Measurements from ENCODE around the gene TTC24. TPM values are rescaled to one million over a fixed set of nuclear protein-coding genes. Genes with fewer than 3 reads are reported as not detected.
"Not testable (repeated sequence)": the region's sequence is repeated elsewhere in the genome, so short reads cannot be mapped to it uniquely, and the experiment has no call there.

The TTC24 gene
- total and polyA plus RNA-seq, 4 donors = 0.36 TPM; not detected in 3

GRCh38 chr1:156601892-156602291 is 22.4 kb downstream of the TTC24 start:
- no peaks in the 10 kb centered on the region for H3K27me3 ChIP-seq (ENCODE audit: control insufficient read depth in 1 of 2, insufficient read depth in 2 of 2, low read length in 1 of 2)
- ATAC-seq (ENCODE audit: low FRiP score) = no peak
- H3K9me3 ChIP-seq (ENCODE audit: control insufficient read depth, low read length) = no peaks in the 10 kb centered on the region
- DNase-seq = peak in 1 of 2 donors; percentile 45
- WGBS, 2 donors = 65 to 67% methylated on average over 12 of the region's 12 CpGs
- no peaks in the 10 kb centered on the region for H3K4me1 ChIP-seq (ENCODE audit: control insufficient read depth in 1 of 2, insufficient read depth in 2 of 2, low read length in 2 of 2)
- intact Hi-C loops (cut with DNase I) = loop anchor here in 1 of 2 donors (10.0 kb wide), 1 partner anchor 217 kb away; no protein-coding TSS in a partner anchor
- H3K4me3 ChIP-seq (ENCODE audit: low read length in 2 of 2) = peak overlapping the region; percentile 56
- peak overlapping the region in 1 of 2 donors; percentile 43 for H3K27ac ChIP-seq (ENCODE audit: low read depth in 1 of 2, low read length in 2 of 2)
- H3K36me3 ChIP-seq (ENCODE audit: control insufficient read depth in 1 of 2, insufficient read depth in 2 of 2, low read length in 1 of 2) = peaks cover 0 to 5% of the 10 kb centered on the region in 2 donors

- Histone ChIP-seq H3K27me3 (ENCODE audit: control insufficient read depth in 1 of 2, insufficient read depth in 2 of 2, low read length in 1 of 2) (no peaks in the 10 kb centered on the region), H3K9me3 (ENCODE audit: control insufficient read depth, low read length) (no peaks in the 10 kb centered on the region), H3K4me1 (ENCODE audit: control insufficient read depth in 1 of 2, insufficient read depth in 2 of 2, low read length in 2 of 2) (no peaks in the 10 kb centered on the region), H3K4me3 (ENCODE audit: low read length in 2 of 2) (no peak overlapping the region), H3K36me3 (ENCODE audit: control insufficient read depth in 1 of 2, insufficient read depth in 2 of 2, low read length in 1 of 2) (no peaks in the 10 kb centered on the region), H3K27ac (ENCODE audit: low read depth in 1 of 2, low read length in 2 of 2) (no peak overlapping the region)
- DNase-seq (no peak), ATAC-seq (ENCODE audit: low FRiP score) (no peak)
- WGBS, 2 donors = 29 to 35% methylated on average over 10 of the region's 10 CpGs
- intact Hi-C loops (cut with DNase I) = loop anchor here in 1 of 2 donors (10.0 kb wide), 1 partner anchor 218 kb away; no protein-coding TSS in a partner anchor
These were observed 23.1 kb downstream of the TTC24 start for GRCh38 chr1:156602557-156602993.

- not testable (repeated sequence) for H3K27me3 ChIP-seq (ENCODE audit: control insufficient read depth in 1 of 2, insufficient read depth in 2 of 2, low read length in 1 of 2); H3K4me3 ChIP-seq (ENCODE audit: low read length in 2 of 2); H3K4me1 ChIP-seq (ENCODE audit: control insufficient read depth in 1 of 2, insufficient read depth in 2 of 2, low read length in 2 of 2); ATAC-seq (ENCODE audit: low FRiP score); H3K27ac ChIP-seq (ENCODE audit: low read depth in 1 of 2, low read length in 2 of 2); H3K9me3 ChIP-seq (ENCODE audit: control insufficient read depth, low read length); H3K36me3 ChIP-seq (ENCODE audit: control insufficient read depth in 1 of 2, insufficient read depth in 2 of 2, low read length in 1 of 2); DNase-seq
- intact Hi-C loops (cut with DNase I) = loop anchor here in 1 of 2 donors (10.0 kb wide), 1 partner anchor 223 kb away; no protein-coding TSS in a partner anchor
- 81 to 82% methylated on average over 4 of the region's 4 CpGs for WGBS, 2 donors
These were observed 27.8 kb downstream of the TTC24 start for GRCh38 chr1:156607344-156607743.

GRCh38 chr1:156608036-156608674 is 28.6 kb downstream of the TTC24 start:
- no peak overlapping the region for H3K4me3 ChIP-seq (ENCODE audit: low read length in 2 of 2)
- peak in 1 of 2 donors; percentile 40 for DNase-seq
- H3K36me3 ChIP-seq (ENCODE audit: control insufficient read depth in 1 of 2, insufficient read depth in 2 of 2, low read length in 1 of 2) = no peaks in the 10 kb centered on the region
- H3K4me1 ChIP-seq (ENCODE audit: control insufficient read depth in 1 of 2, insufficient read depth in 2 of 2, low read length in 2 of 2) = no peaks in the 10 kb centered on the region
- WGBS, 2 donors = 29 to 31% methylated on average over 7 of the region's 7 CpGs
- peak; percentile 87 for ATAC-seq (ENCODE audit: low FRiP score)
- no peak overlapping the region for H3K27ac ChIP-seq (ENCODE audit: low read depth in 1 of 2, low read length in 2 of 2)
- intact Hi-C loops (cut with DNase I) = loop anchor here (2.0 to 10.0 kb wide), 4 partner anchors 23 to 223 kb away; no protein-coding TSS in a partner anchor
- H3K9me3 ChIP-seq (ENCODE audit: control insufficient read depth, low read length) = no peaks in the 10 kb centered on the region
- no peaks in the 10 kb centered on the region for H3K27me3 ChIP-seq (ENCODE audit: control insufficient read depth in 1 of 2, insufficient read depth in 2 of 2, low read length in 1 of 2)

- no peak overlapping the region for H3K27ac ChIP-seq (ENCODE audit: low read depth in 1 of 2, low read length in 2 of 2)
- DNase-seq = peak in 1 of 2 donors; percentile 61
- 43% methylated on average over 6 of the region's 6 CpGs for WGBS, 2 donors
- intact Hi-C loops (cut with DNase I) = loop anchor here (2.0 to 10.0 kb wide), 4 partner anchors 24 to 224 kb away; no protein-coding TSS in a partner anchor
- no peaks in the 10 kb centered on the region for H3K36me3 ChIP-seq (ENCODE audit: control insufficient read depth in 1 of 2, insufficient read depth in 2 of 2, low read length in 1 of 2)
- no peaks in the 10 kb centered on the region for H3K9me3 ChIP-seq (ENCODE audit: control insufficient read depth, low read length)
- H3K4me3 ChIP-seq (ENCODE audit: low read length in 2 of 2) = no peak overlapping the region
- no peak for ATAC-seq (ENCODE audit: low FRiP score)
- H3K4me1 ChIP-seq (ENCODE audit: control insufficient read depth in 1 of 2, insufficient read depth in 2 of 2, low read length in 2 of 2) = no peaks in the 10 kb centered on the region
- no peaks in the 10 kb centered on the region for H3K27me3 ChIP-seq (ENCODE audit: control insufficient read depth in 1 of 2, insufficient read depth in 2 of 2, low read length in 1 of 2)
These were observed 29.5 kb downstream of the TTC24 start for GRCh38 chr1:156608981-156609380.

GRCh38 chr1:156610072-156610471 is 30.5 kb downstream of the TTC24 start:
- not testable (repeated sequence) for H3K4me3 ChIP-seq (ENCODE audit: low read length in 2 of 2); H3K27ac ChIP-seq (ENCODE audit: low read depth in 1 of 2, low read length in 2 of 2); H3K36me3 ChIP-seq (ENCODE audit: control insufficient read depth in 1 of 2, insufficient read depth in 2 of 2, low read length in 1 of 2); ATAC-seq (ENCODE audit: low FRiP score); H3K9me3 ChIP-seq (ENCODE audit: control insufficient read depth, low read length); H3K27me3 ChIP-seq (ENCODE audit: control insufficient read depth in 1 of 2, insufficient read depth in 2 of 2, low read length in 1 of 2); H3K4me1 ChIP-seq (ENCODE audit: control insufficient read depth in 1 of 2, insufficient read depth in 2 of 2, low read length in 2 of 2)
- WGBS, 2 donors = 89 to 91% methylated on average over 9 of the region's 9 CpGs
- intact Hi-C loops (cut with DNase I) = loop anchor here in 1 of 2 donors (10.0 kb wide), 1 partner anchor 225 kb away; no protein-coding TSS in a partner anchor
- peak in 1 of 2 donors; percentile 20 for DNase-seq

GRCh38 chr1:156612666-156613065 is 33.1 kb downstream of the TTC24 start:
- WGBS, 2 donors = 73 to 76% methylated on average over 3 of the region's 3 CpGs
- intact Hi-C loops (cut with DNase I) = loop anchor here in 1 of 2 donors (10.0 kb wide), 1 partner anchor 228 kb away; no protein-coding TSS in a partner anchor
- H3K9me3 ChIP-seq (ENCODE audit: control insufficient read depth, low read length) = no peaks in the 10 kb centered on the region
- H3K27me3 ChIP-seq (ENCODE audit: control insufficient read depth in 1 of 2, insufficient read depth in 2 of 2, low read length in 1 of 2) = no peaks in the 10 kb centered on the region
- H3K4me3 ChIP-seq (ENCODE audit: low read length in 2 of 2) = no peak overlapping the region
- H3K27ac ChIP-seq (ENCODE audit: low read depth in 1 of 2, low read length in 2 of 2) = no peak overlapping the region
- no peak for ATAC-seq (ENCODE audit: low FRiP score)
- no peak for DNase-seq
- no peaks in the 10 kb centered on the region for H3K36me3 ChIP-seq (ENCODE audit: control insufficient read depth in 1 of 2, insufficient read depth in 2 of 2, low read length in 1 of 2)
- no peaks in the 10 kb centered on the region for H3K4me1 ChIP-seq (ENCODE audit: control insufficient read depth in 1 of 2, insufficient read depth in 2 of 2, low read length in 2 of 2)

GRCh38 chr1:156615946-156616345 is 36.4 kb downstream of the TTC24 start:
- ATAC-seq (ENCODE audit: low FRiP score) (peak; percentile 45), DNase-seq (peak in 1 of 2 donors; percentile 46)
- Histone ChIP-seq H3K4me3 (ENCODE audit: low read length in 2 of 2) (no peak overlapping the region), H3K27ac (ENCODE audit: low read depth in 1 of 2, low read length in 2 of 2) (no peak overlapping the region), H3K27me3 (ENCODE audit: control insufficient read depth in 1 of 2, insufficient read depth in 2 of 2, low read length in 1 of 2) (peaks cover 0 to 1% of the 10 kb centered on the region in 2 donors), H3K36me3 (ENCODE audit: control insufficient read depth in 1 of 2, insufficient read depth in 2 of 2, low read length in 1 of 2) (no peaks in the 10 kb centered on the region), H3K4me1 (ENCODE audit: control insufficient read depth in 1 of 2, insufficient read depth in 2 of 2, low read length in 2 of 2) (no peaks in the 10 kb centered on the region), H3K9me3 (ENCODE audit: control insufficient read depth, low read length) (no peaks in the 10 kb centered on the region)
- intact Hi-C loops (cut with DNase I) = loop anchor here in 1 of 2 donors (10.0 kb wide), 1 partner anchor 231 kb away; no protein-coding TSS in a partner anchor
- 25 to 29% methylated on average over 4 of the region's 4 CpGs for WGBS, 2 donors

Data from aorta (tissue), 5 donors.